NCI-H524 treated with DMSO at 0.1 percent for 48 hours (cell line): Measurements from ENCODE around the gene PPCDC.
"Not testable (repeated sequence)": the region's sequence is repeated elsewhere in the genome, so short reads cannot be mapped to it uniquely, and the experiment has no call there.

Experiments
- DNase-seq: peaks from one replicate; lab custom pipeline; 2025; lab: John Stamatoyannopoulos, UW

PPCDC gene

DNA sequence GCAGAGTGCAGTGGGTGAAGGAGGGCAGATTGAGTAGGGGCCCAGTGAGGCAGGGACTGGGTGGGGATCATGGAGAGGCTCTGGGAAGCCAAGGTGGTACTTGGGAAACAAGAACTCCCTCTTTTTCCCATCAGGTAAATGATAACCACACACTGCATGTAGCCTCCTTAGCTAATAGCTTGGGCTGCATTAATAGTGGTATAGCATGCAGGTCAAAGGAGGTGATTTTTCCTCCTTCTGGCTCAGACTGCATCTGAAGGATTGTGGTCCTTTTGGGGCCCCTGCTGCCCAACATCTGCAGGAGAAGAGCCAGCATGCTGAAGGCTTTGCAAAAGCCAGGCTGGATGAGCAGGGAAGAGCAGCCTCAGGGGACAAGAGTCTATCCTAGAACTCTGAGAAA is 45.4 kb downstream of the PPCDC start:
- no peak for DNase-seq

- DNase-seq, result no peak
Observed at GRCh38 chr15:75069301-75069925, 46.0 kb downstream of the PPCDC start.

- no peak for DNase-seq
Observed at GRCh38 chr15:75070674-75071073, 47.3 kb downstream of the PPCDC start.

- no peak for DNase-seq
Observed at GRCh38 chr15:75073197-75073596, 49.8 kb downstream of the PPCDC start.

DNA sequence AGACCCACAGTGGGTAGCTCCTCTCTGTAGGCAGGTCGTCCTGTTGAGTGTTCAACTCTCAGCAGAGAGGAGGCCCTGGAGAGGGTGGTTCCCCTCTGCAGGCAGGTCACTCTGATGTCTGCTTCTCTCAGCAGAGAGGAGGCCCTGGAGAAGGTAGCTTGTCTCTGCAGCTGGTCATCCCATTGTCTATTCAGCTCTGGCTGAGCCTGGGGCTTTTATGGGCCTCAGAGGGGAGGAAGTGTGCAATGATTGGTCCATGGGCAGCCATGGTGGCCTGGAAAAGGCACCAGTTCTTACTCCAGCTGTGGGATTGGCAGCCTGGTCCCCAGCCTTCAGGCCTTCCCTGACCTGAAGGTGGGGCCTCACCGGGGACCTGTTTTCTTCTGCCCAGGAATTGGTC is 52.9 kb downstream of the PPCDC start:
- no peak for DNase-seq

DNA sequence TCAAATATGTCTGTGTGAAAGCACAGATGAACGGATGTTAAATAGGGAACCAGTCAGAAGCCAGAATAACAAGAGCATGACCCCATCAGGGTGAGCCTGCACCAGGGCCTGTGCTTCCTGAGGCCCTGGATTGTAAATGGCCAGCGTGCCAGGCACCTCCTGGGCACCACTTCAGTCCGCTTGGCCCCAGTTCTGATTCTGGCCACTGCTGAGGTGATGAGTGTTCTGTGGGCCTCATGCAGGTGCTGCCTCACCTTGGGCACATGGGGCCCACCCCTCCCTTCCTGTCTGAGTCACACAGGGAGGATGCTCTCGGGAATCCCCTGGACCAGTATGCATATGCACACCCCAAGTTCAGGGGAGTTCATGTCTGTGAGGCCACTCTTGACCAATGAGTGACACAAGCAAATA is 54.2 kb downstream of the PPCDC start:
- not testable (repeated sequence) for DNase-seq

GRCh38 chr15:75081150-75081549 is 57.8 kb downstream of the PPCDC start:
- DNase-seq, result no peak

DNA sequence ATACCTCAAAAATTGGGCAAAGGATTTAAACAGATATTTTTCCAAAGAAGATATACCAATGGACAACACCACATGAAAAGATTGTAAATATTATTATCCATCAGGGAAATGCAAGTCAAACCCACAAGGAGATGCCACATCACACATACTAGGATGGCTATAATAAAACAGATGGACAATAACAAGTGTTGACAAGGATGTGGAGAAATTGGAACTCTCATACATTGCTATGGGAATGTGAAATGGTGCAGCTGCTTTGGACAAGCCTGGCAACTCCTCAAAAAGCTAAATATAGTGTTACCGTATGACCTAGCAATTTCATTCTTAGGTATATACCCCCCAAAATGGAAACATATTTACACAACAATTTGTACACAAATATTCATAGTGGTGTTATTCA is 59.3 kb downstream of the PPCDC start:
- DNase-seq, result no peak

DNA sequence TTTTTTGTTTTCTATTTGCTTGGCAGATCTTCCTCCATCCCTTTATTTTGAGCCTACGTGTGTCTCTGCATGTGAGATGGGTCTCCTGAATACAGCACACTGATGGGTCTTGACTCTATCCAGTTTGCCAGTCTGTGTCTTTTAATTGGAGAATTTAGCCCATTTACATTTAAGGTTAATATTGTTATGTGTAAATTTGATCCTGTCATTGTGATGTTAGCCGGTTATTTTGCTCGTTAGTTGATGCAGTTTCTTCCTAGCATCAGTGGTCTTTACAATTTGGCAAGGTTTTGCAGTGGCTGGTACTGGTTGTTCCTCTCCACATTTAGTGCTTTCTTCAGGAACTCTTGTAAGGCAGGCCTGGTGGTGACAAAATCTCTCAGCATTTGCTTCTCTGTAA is 62.3 kb downstream of the PPCDC start:
- DNase-seq, result not testable (repeated sequence)

DNA sequence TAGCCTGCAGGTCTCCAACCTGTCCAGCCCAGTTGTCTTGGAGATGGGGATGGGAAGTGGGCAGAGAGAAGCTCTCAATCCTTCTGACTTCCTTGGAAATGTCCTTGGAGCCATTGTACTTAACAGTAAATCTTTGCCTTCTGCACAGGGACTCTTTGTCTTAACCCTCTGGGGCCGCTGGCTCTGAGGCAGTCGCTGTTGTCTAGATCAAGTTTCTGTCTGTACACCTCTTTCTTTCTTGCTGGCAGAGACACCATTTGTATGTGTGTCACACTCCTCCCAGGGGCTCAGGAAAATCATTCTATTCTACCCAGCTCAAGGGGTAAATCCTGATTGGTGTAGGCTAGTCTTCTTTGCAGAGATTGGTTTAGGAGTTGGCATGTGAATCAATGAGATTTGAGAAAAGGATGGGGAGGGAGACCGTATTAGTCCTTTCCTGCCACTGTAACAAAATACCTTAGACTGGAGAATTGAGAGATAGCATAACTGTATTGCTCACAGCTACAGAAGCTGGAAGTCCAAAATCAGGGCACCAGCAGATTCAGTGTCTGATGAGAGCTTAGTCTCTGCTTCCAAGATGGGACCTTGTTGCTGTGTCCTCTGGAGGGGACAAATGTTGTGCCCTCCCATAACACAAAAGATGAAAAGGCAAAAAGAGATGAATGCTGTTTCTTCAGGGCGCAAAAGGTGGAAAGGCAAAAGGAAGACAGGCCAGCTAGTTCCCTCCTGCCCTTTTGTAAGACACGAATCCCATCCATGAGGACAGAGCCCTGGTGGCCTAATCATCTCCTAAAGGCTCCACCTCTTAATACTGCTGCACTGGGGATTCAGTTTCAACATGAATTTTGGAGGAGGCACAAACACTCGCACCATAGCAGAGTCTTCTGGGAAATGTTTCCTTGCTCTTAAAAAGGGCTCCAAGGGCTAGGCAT is 66.3 kb downstream of the PPCDC start:
- DNase-seq, result no peak

- no peak for DNase-seq
Observed at GRCh38 chr15:75090388-75090734, 67.0 kb downstream of the PPCDC start.

DNA sequence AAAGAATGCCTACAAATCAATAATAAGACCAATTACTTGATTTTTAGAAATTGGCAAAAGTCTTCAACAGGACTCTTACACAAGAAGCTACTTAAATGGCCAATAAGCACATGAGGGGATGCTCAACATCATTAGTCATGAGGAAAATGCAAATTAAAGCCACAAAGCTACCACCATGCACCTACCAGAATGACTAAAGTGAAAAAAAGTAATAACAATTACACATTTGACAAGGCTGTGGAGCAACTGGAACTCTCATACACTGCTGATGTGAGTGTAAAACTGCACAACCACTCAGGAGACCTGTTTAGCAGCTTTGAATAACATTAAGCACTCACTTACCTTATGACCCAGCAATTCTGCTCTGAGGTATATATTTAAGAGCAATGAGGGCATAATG is 68.4 kb downstream of the PPCDC start:
- no peak for DNase-seq

- DNase-seq, result not testable (repeated sequence)
Observed at GRCh38 chr15:75094961-75095478, 71.6 kb downstream of the PPCDC start.

- DNase-seq, result no peak
Observed at GRCh38 chr15:75095594-75095993, 72.2 kb downstream of the PPCDC start.

DNA sequence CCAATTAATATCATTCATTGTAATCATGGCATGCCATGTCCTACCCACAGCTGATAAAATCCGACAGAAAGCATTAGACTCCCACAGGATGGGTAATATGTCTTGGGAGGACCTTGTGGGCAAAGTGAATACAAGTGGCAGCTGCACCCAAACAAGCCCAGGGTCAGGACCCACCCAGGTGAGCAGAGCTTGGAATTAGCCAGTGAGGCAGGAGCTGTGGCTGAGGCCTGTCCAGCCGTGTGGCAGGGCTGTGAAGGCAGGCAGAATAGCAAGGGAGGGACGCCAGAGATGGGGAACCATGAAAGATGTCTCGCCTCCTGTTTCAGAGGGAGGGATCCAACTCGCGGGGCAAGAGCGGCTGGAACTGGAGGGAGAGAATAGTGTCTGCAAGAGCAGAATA is 74.5 kb downstream of the PPCDC start:
- no peak for DNase-seq

DNA sequence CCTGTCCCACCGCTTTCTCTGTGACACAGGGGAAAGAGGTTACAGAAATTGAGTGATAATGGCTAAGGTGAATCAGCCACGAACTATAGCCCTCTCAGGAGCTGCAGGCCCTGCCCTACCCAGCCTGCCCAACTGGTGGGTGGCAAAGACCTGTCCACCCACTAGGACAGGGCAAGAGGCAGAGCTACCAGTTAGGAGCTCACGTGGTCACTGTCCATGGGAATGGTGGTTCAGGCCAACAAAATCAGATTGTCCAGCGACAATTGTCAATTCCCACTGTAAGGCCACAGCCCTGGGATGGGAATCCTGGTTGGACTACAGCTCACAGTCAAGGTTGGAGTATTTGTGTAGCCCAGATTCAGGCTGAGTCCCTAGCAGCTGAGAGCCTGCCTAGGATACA is 75.0 kb downstream of the PPCDC start:
- no peak for DNase-seq
